ENCODE data around the gene SAMM50.

The SAMM50 gene

GRCh38 chr22:44026066-44026629, 70.9 kb downstream of the SAMM50 start:
- TF ChIP-seq HDGF (IDR thresholded peaks at IDR 0.05; ENCODE audit: borderline replicate concordance) (no peak), CTBP1 (IDR thresholded peaks at IDR 0.05; ENCODE audit: borderline replicate concordance) (no peak), FOXA1 (IDR thresholded peaks at IDR 0.05) (no peak), ELF4 (IDR thresholded peaks at IDR 0.05) (no peak), SP1 (IDR thresholded peaks at IDR 0.05) (no peak), L3MBTL2 (conservative IDR thresholded peaks at IDR 0.05) (no peak)
- no peak for DNase-seq (ENCODE audit: extremely low spot score)
- CTCF ChIA-PET: no interaction called here

GRCh38 chr22:44026630-44027511, 71.6 kb downstream of the SAMM50 start:
- TF ChIP-seq BHLHE40 (IDR thresholded peaks at IDR 0.05; ENCODE audit: borderline replicate concordance) (no peak), ELF4 (IDR thresholded peaks at IDR 0.05) (no peak), SP1 (IDR thresholded peaks at IDR 0.05) (no peak), ZNF384 (IDR thresholded peaks at IDR 0.05) (no peak), FOXA1 (IDR thresholded peaks at IDR 0.05) (no peak), HDGF (IDR thresholded peaks at IDR 0.05; ENCODE audit: borderline replicate concordance) (no peak), CTBP1 (IDR thresholded peaks at IDR 0.05; ENCODE audit: borderline replicate concordance) (no peak), ARNT (IDR thresholded peaks at IDR 0.05) (no peak), FOXM1 (IDR thresholded peaks at IDR 0.05; ENCODE audit: borderline replicate concordance) (no peak), L3MBTL2 (conservative IDR thresholded peaks at IDR 0.05) (no peak), FOXK2 (IDR thresholded peaks at IDR 0.05) (no peak), SUZ12 (IDR thresholded peaks at IDR 0.05) (no peak), TARDBP (IDR thresholded peaks at IDR 0.05) (no peak), PKNOX1 (IDR thresholded peaks at IDR 0.05) (no peak), LEF1 (IDR thresholded peaks at IDR 0.05; ENCODE audit: borderline replicate concordance) (no peak), NFRKB (IDR thresholded peaks at IDR 0.05) (no peak)
- no peak for DNase-seq (ENCODE audit: extremely low spot score)
- POLR2A ChIA-PET: interaction anchor here (1.1 kb wide), 1 partner anchor 10 kb away, joined by 3 read pairs; no protein-coding TSS in a partner anchor
- CTCF ChIA-PET: interaction anchor here (0.7 kb wide), 1 partner anchor 17 kb away, joined by 3 read pairs; no protein-coding TSS in a partner anchor

More at GRCh38 chr22:44026066-44026629, 70.9 kb downstream of the SAMM50 start:
- POLR2A ChIA-PET: interaction anchor here (1.1 kb wide), 1 partner anchor 11 kb away, joined by 3 read pairs; no protein-coding TSS in a partner anchor

GRCh38 chr22:44028091-44028490, 72.8 kb downstream of the SAMM50 start:
- no peak for TF ChIP-seq SUZ12 (IDR thresholded peaks at IDR 0.05)
- TF ChIP-seq NFRKB (IDR thresholded peaks at IDR 0.05): no peak
- no peak for TF ChIP-seq ZNF384 (IDR thresholded peaks at IDR 0.05)
- TF ChIP-seq FOXA1 (IDR thresholded peaks at IDR 0.05): no peak
- no peak for TF ChIP-seq FOXM1 (IDR thresholded peaks at IDR 0.05; ENCODE audit: borderline replicate concordance)
- TF ChIP-seq L3MBTL2 (conservative IDR thresholded peaks at IDR 0.05): no peak
- TF ChIP-seq LEF1 (IDR thresholded peaks at IDR 0.05; ENCODE audit: borderline replicate concordance): no peak
- no peak for TF ChIP-seq FOXK2 (IDR thresholded peaks at IDR 0.05)
- no peak for TF ChIP-seq PKNOX1 (IDR thresholded peaks at IDR 0.05)
- TF ChIP-seq ARNT (IDR thresholded peaks at IDR 0.05): no peak
- TF ChIP-seq TARDBP (IDR thresholded peaks at IDR 0.05): no peak
- ChIA-PET CTCF (no interaction called here), POLR2A (interaction anchor here (0.7 kb wide), 1 partner anchor 48 kb away, joined by 3 read pairs; no protein-coding TSS in a partner anchor)
- no peak for DNase-seq (ENCODE audit: extremely low spot score)

GRCh38 chr22:44029069-44029468, 73.8 kb downstream of the SAMM50 start:
- POLR2A ChIA-PET: no interaction called here
- TF ChIP-seq BHLHE40 (IDR thresholded peaks at IDR 0.05; ENCODE audit: borderline replicate concordance): no peak
- no peak for DNase-seq (ENCODE audit: extremely low spot score)
- CTCF ChIA-PET: no interaction called here

- no peak for DNase-seq (ENCODE audit: extremely low spot score)
- POLR2A ChIA-PET: no interaction called here
- CTCF ChIA-PET: interaction anchor here (0.8 kb wide), 1 partner anchor 37 kb away, joined by 3 read pairs; no protein-coding TSS in a partner anchor
- TF ChIP-seq ELF4 (IDR thresholded peaks at IDR 0.05): no peak
- TF ChIP-seq BHLHE40 (IDR thresholded peaks at IDR 0.05; ENCODE audit: borderline replicate concordance): no peak
- no peak for TF ChIP-seq NFRKB (IDR thresholded peaks at IDR 0.05)
- TF ChIP-seq TARDBP (IDR thresholded peaks at IDR 0.05): no peak
- TF ChIP-seq CTBP1 (IDR thresholded peaks at IDR 0.05; ENCODE audit: borderline replicate concordance): no peak
- no peak for TF ChIP-seq HDGF (IDR thresholded peaks at IDR 0.05; ENCODE audit: borderline replicate concordance)
- TF ChIP-seq L3MBTL2 (conservative IDR thresholded peaks at IDR 0.05): no peak
- no peak for TF ChIP-seq FOXK2 (IDR thresholded peaks at IDR 0.05)
- no peak for TF ChIP-seq FOXA1 (IDR thresholded peaks at IDR 0.05)
- TF ChIP-seq SUZ12 (IDR thresholded peaks at IDR 0.05): no peak
Measured at GRCh38 chr22:44030051-44030701, 74.9 kb downstream of the SAMM50 start.

GRCh38 chr22:44030702-44031082, 75.5 kb downstream of the SAMM50 start:
- DNase-seq (ENCODE audit: extremely low spot score): no peak
- TF ChIP-seq LEF1 (IDR thresholded peaks at IDR 0.05; ENCODE audit: borderline replicate concordance) (no peak), ELF4 (IDR thresholded peaks at IDR 0.05) (no peak), HDGF (IDR thresholded peaks at IDR 0.05; ENCODE audit: borderline replicate concordance) (no peak), TARDBP (IDR thresholded peaks at IDR 0.05) (no peak), FOXM1 (IDR thresholded peaks at IDR 0.05; ENCODE audit: borderline replicate concordance) (no peak), ZNF384 (IDR thresholded peaks at IDR 0.05) (no peak), L3MBTL2 (conservative IDR thresholded peaks at IDR 0.05) (no peak), PKNOX1 (IDR thresholded peaks at IDR 0.05) (no peak), NFRKB (IDR thresholded peaks at IDR 0.05) (no peak), SP1 (IDR thresholded peaks at IDR 0.05) (no peak), FOXK2 (IDR thresholded peaks at IDR 0.05) (no peak), FOXA1 (IDR thresholded peaks at IDR 0.05) (no peak), CTBP1 (IDR thresholded peaks at IDR 0.05; ENCODE audit: borderline replicate concordance) (no peak), ARNT (IDR thresholded peaks at IDR 0.05) (no peak), BHLHE40 (IDR thresholded peaks at IDR 0.05; ENCODE audit: borderline replicate concordance) (no peak), SUZ12 (IDR thresholded peaks at IDR 0.05) (no peak)
- ChIA-PET POLR2A (no interaction called here), CTCF (interaction anchor here (0.8 kb wide), 1 partner anchor 37 kb away, joined by 3 read pairs; no protein-coding TSS in a partner anchor)
